GM12874 (cell line): ENCODE measurements around the gene CAPZB.

ENCODE experiments used
- TF ChIP-seq, protein P1 (sequence below): IDR thresholded peaks from 2 replicates; pipeline ENCODE4 v1.5.1; 2011; ENCODE audit warnings: low read depth, mild to moderate bottlenecking, control low read depth, low read length, moderate library complexity; ENCODE audit not compliant: insufficient read depth

The CAPZB gene

DNA sequence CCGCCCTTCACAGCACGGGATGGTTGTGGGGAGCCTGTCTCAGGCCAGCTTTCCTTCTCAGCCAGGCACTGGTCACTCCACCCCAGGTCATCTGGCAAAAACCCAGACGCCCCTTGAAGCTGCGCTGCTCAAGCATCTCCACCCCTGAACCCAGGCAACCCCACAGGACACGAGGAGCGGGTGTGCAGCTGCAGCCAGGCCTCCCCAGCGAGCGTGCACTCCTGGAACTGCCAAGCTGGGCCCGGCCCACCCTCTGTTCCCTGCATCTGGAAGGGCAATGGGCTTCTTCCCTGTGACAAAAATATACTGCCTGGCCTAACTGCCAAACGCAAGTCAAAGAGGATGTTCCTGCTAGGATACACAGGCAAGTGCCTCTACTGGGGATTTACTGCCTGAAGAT lies 133.5 kb downstream of the CAPZB start:
- TF ChIP-seq, protein P1, sequence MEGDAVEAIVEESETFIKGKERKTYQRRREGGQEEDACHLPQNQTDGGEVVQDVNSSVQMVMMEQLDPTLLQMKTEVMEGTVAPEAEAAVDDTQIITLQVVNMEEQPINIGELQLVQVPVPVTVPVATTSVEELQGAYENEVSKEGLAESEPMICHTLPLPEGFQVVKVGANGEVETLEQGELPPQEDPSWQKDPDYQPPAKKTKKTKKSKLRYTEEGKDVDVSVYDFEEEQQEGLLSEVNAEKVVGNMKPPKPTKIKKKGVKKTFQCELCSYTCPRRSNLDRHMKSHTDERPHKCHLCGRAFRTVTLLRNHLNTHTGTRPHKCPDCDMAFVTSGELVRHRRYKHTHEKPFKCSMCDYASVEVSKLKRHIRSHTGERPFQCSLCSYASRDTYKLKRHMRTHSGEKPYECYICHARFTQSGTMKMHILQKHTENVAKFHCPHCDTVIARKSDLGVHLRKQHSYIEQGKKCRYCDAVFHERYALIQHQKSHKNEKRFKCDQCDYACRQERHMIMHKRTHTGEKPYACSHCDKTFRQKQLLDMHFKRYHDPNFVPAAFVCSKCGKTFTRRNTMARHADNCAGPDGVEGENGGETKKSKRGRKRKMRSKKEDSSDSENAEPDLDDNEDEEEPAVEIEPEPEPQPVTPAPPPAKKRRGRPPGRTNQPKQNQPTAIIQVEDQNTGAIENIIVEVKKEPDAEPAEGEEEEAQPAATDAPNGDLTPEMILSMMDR = no peak

DNA sequence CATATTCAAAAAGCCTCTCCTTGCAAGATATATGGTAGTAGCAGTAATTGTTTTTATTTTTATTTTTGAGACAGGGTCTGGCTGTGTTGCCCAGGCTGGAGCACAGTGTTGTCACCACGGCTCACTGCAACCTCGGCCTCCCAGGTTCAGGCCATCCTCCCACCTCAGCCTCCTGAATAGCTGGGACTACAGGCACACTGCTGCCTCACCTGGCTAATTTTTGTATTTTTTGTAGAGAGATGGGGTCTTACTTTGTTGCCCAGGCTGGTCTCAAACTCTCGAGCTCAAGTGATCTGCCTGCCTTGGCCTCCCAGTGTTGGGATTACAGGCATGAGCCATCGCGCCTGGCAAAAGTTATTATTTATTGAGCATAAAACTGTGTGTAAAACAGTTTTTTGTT lies 134.8 kb downstream of the CAPZB start:
- TF ChIP-seq, protein P1 = no peak

DNA sequence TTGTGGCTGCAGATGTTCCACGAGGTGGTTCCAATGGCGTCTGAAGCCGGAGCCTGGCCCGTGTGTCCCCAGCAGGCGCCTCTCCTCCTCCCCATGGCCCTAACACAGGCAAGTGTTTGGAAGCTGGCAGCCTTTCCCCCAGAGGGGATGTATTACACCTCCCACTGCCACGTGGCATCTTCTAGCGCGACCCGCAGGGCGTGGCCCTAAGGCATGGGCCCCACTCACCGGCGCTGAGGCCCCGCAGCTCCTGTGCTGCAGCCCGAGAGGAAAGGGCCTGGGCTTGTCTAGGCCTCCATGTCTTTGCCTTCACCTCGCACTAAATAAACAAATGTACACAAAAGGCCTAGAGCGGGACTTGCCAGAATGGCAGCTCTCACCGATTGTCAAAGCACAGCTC lies 135.3 kb downstream of the CAPZB start:
- TF ChIP-seq, protein P1 = no peak

DNA sequence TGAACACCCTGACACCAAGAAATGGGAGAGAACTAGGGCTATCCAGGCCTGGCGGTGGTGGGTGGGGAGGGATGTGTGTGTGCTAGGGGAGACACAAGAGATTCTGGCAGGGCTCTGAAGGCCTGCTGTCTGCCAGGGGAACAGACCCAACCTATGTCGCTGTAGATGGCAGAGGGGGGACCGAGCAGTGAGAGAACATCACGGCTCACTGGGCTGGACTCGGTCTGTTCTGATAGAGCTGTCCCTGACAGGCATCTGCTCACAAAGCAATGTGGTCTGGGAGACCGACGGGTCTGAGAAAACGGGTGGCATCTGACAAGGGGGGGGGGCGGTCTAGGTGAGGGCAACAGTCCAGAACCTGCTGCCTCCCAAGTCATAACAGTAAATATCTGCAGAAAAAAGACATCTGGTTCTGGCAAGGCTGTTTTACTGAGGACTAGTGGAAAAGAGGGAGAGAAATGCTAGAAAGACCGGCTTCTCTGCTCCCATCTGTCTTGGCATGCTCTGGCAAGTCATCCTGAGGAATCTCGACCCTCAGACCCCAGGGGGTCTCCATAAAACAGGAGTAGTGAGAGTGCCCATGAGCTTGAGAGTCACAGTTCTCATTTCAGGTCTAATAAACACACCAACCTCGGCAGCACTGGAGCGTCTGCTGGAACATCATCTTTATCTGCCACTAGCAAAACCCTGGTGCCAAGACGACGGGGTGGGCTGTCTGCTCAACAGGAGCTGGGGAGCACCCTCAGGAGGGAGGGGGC lies 136.7 kb downstream of the CAPZB start:
- TF ChIP-seq, protein P1 = no peak

DNA sequence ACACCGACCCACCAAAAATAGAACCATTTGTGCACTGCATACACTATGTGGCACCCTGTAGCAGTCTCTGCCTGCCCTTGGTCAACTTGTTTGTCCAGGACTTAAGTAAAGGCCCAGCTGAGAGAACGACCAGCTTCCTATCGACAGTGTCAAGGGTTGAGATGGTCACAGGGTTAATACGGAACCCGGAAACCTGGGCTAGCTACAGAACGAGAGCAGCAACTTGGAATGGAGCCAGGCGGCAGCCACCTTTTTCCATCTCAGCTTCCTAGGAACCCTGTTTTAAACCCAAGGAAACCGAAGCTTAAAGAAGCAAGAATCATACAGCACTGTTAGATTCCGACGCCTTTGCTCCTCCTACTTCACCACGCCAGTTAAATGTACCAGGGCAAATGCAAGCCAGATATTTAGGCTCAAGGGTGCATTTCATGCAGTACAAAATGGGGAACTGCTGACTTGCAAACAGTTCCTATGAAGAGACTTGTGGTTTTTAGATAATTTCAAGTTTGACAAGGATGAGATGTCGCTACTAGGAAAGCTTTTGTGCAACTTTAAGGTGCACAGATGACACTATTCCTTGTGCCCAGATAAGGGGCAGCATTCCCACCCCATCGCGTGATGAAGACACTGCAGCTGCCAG lies 137.7 kb downstream of the CAPZB start:
- TF ChIP-seq, protein P1 = no peak

DNA sequence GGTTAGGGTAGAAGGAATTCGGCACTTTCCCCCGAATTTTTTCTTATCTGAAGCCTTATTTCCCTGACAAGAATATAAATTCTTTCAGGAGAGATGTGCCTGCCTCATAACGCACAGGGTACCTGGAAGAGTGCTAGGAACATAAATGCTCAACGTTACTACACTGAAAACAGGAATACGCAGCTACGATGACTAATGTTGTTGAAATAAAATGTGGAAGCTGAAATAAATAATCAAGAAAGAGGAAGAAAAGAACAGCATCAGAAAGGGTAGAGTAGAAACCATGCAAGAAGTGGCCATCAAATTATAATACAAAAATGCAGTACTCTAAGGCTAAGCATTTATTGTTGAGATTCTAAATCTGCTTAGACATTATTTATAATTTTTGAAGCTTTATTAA lies 139.3 kb downstream of the CAPZB start:
- TF ChIP-seq, protein P1 = no peak

DNA sequence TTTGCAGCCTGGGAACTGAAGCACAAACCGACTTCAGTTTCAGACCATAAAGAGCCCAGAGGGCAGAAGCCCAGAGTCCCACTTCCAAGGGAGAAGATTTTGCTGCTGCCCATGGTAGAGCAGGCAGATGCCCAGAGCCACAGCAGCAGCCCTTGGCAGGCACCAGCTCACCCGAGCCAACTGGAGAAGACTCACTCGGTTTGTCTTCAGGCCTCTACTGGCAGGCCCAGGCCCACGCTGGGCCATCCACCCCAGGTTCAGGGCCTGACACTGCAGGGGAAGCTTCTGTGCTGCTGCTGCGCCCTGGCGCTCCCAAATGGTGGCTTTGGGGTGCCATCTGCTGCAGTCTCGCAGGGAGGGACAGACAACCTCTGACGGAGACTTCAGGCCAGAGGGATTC lies 139.9 kb downstream of the CAPZB start:
- TF ChIP-seq, protein P1 = no peak
